ENCODE results near the gene ATG12. TPM values are rescaled to one million over a fixed set of nuclear protein-coding genes. Genes with fewer than 3 reads are reported as not detected.

Gene ATG12
- total RNA-seq, 1 experiment from 2014 or later, result 39.9 TPM

DNA sequence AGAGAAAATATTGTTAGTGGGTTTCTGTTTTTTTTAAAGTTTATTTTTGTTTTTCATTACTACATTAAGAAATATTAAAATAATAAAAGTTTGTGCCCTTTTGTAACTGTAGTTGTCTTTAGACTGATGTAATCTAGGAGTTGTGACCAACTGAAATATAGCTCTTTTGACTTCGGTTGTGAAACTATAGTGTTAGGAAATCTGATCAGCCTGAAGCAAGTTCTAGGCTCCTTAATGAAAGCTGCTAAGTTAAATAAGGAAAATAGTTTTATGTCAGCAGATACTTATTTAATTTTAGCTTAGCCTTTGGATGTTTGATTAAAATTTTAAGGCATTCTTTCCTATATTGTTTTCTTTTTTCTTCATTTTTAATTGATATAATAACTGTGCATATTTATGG is 14.6 kb upstream of the ATG12 start:
- Mint-ChIP-seq H3K27me3 (ENCODE audit: low read depth) (no peaks in the 10 kb centered on the region; the same call in 1 of the 2 replicates), H3K27ac (no peak overlapping the region), H3K4me3 (no peak overlapping the region), H3K4me1 (peaks cover 43% of the 10 kb centered on the region), H3K36me3 (peaks cover 14% of the 10 kb centered on the region), H3K9me3 (peaks cover 15% of the 10 kb centered on the region)
- ChIA-PET POLR2A (no interaction called here), CTCF (interaction anchor here (0.7 kb wide), 1 partner anchor 20 kb away, joined by 3 read pairs; no protein-coding TSS in a partner anchor)
- no peak for ATAC-seq
- no peak for TF ChIP-seq NFYB (CRISPR knock-in tag; conservative IDR thresholded peaks at IDR 0.05; ENCODE audit: low read depth)
- TF ChIP-seq MYBL2 (CRISPR knock-in tag; IDR thresholded peaks at IDR 0.05), result no peak
- TF ChIP-seq, protein P1, sequence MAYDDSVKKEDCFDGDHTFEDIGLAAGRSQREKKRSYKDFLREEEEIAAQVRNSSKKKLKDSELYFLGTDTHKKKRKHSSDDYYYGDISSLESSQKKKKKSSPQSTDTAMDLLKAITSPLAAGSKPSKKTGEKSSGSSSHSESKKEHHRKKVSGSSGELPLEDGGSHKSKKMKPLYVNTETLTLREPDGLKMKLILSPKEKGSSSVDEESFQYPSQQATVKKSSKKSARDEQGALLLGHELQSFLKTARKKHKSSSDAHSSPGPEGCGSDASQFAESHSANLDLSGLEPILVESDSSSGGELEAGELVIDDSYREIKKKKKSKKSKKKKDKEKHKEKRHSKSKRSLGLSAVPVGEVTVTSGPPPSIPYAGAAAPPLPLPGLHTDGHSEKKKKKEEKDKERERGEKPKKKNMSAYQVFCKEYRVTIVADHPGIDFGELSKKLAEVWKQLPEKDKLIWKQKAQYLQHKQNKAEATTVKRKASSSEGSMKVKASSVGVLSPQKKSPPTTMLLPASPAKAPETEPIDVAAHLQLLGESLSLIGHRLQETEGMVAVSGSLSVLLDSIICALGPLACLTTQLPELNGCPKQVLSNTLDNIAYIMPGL (CRISPR knock-in tag; IDR thresholded peaks at IDR 0.05), result no peak
- TF ChIP-seq, protein P2, sequence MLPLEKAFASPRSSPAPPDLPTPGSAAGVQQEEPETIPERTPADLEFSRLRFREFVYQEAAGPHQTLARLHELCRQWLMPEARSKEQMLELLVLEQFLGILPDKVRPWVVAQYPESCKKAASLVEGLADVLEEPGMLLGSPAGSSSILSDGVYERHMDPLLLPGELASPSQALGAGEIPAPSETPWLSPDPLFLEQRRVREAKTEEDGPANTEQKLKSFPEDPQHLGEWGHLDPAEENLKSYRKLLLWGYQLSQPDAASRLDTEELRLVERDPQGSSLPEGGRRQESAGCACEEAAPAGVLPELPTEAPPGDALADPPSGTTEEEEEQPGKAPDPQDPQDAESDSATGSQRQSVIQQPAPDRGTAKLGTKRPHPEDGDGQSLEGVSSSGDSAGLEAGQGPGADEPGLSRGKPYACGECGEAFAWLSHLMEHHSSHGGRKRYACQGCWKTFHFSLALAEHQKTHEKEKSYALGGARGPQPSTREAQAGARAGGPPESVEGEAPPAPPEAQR (CRISPR knock-in tag; IDR thresholded peaks at IDR 0.05), result no peak
- no peak for TF ChIP-seq ZBTB21 (CRISPR knock-in tag; IDR thresholded peaks at IDR 0.05; ENCODE audit: borderline replicate concordance)
- TF ChIP-seq ZNF416 (CRISPR knock-in tag; IDR thresholded peaks at IDR 0.05), result no peak
- no peak for TF ChIP-seq KAT7 (CRISPR knock-in tag; IDR thresholded peaks at IDR 0.05; ENCODE audit: borderline replicate concordance)
- TF ChIP-seq, protein P3, sequence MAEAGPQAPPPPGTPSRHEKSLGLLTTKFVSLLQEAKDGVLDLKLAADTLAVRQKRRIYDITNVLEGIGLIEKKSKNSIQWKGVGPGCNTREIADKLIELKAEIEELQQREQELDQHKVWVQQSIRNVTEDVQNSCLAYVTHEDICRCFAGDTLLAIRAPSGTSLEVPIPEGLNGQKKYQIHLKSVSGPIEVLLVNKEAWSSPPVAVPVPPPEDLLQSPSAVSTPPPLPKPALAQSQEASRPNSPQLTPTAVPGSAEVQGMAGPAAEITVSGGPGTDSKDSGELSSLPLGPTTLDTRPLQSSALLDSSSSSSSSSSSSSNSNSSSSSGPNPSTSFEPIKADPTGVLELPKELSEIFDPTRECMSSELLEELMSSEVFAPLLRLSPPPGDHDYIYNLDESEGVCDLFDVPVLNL (CRISPR knock-in tag; IDR thresholded peaks at IDR 0.05; ENCODE audit: borderline replicate concordance, low read depth), result no peak
- TF ChIP-seq, protein P4, sequence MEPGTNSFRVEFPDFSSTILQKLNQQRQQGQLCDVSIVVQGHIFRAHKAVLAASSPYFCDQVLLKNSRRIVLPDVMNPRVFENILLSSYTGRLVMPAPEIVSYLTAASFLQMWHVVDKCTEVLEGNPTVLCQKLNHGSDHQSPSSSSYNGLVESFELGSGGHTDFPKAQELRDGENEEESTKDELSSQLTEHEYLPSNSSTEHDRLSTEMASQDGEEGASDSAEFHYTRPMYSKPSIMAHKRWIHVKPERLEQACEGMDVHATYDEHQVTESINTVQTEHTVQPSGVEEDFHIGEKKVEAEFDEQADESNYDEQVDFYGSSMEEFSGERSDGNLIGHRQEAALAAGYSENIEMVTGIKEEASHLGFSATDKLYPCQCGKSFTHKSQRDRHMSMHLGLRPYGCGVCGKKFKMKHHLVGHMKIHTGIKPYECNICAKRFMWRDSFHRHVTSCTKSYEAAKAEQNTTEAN (CRISPR knock-in tag; IDR thresholded peaks at IDR 0.05), result no peak
- TF ChIP-seq, protein P5, sequence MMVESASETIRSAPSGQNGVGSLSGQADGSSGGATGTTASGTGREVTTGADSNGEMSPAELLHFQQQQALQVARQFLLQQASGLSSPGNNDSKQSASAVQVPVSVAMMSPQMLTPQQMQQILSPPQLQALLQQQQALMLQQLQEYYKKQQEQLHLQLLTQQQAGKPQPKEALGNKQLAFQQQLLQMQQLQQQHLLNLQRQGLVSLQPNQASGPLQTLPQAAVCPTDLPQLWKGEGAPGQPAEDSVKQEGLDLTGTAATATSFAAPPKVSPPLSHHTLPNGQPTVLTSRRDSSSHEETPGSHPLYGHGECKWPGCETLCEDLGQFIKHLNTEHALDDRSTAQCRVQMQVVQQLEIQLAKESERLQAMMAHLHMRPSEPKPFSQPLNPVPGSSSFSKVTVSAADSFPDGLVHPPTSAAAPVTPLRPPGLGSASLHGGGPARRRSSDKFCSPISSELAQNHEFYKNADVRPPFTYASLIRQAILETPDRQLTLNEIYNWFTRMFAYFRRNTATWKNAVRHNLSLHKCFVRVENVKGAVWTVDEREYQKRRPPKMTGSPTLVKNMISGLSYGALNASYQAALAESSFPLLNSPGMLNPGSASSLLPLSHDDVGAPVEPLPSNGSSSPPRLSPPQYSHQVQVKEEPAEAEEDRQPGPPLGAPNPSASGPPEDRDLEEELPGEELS (CRISPR knock-in tag; IDR thresholded peaks at IDR 0.05), result no peak
- TF ChIP-seq JUN (CRISPR knock-in tag; IDR thresholded peaks at IDR 0.05), result no peak
- TF ChIP-seq, protein P6, sequence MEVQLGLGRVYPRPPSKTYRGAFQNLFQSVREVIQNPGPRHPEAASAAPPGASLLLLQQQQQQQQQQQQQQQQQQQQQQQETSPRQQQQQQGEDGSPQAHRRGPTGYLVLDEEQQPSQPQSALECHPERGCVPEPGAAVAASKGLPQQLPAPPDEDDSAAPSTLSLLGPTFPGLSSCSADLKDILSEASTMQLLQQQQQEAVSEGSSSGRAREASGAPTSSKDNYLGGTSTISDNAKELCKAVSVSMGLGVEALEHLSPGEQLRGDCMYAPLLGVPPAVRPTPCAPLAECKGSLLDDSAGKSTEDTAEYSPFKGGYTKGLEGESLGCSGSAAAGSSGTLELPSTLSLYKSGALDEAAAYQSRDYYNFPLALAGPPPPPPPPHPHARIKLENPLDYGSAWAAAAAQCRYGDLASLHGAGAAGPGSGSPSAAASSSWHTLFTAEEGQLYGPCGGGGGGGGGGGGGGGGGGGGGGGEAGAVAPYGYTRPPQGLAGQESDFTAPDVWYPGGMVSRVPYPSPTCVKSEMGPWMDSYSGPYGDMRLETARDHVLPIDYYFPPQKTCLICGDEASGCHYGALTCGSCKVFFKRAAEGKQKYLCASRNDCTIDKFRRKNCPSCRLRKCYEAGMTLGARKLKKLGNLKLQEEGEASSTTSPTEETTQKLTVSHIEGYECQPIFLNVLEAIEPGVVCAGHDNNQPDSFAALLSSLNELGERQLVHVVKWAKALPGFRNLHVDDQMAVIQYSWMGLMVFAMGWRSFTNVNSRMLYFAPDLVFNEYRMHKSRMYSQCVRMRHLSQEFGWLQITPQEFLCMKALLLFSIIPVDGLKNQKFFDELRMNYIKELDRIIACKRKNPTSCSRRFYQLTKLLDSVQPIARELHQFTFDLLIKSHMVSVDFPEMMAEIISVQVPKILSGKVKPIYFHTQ (CRISPR knock-in tag; IDR thresholded peaks at IDR 0.05), result no peak
- TF ChIP-seq GTF2I (CRISPR knock-in tag; conservative IDR thresholded peaks at IDR 0.05), result no peak
- TF ChIP-seq SMAD3 (CRISPR knock-in tag; IDR thresholded peaks at IDR 0.05; ENCODE audit: borderline replicate concordance), result no peak
- TF ChIP-seq SP1 (CRISPR knock-in tag; conservative IDR thresholded peaks at IDR 0.05), result no peak
- no peak for DNase-seq (ENCODE audit: low spot score)

DNA sequence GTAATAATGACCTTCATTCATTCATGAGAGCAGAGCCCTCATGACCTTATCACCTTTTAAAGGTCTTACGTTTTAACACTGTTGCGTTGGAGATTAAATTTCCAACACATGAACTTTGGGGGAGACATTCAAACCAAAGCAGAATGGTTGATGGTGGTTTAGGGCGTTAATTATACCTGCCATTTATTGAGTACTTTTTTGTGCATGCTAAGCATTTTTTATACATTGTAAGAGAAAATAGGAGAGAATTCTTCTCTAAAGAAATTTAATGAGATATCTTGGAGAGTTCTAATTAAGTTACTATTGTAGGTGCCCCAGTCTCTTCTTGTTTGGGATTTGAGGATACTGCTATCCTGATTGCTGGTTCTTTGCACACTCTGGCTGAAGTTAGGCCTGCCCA is 12.8 kb upstream of the ATG12 start:
- no peak overlapping the region for H3K4me3 Mint-ChIP-seq
- H3K27ac Mint-ChIP-seq, result no peak overlapping the region
- CTCF ChIA-PET, result no interaction called here
- H3K36me3 Mint-ChIP-seq, result peaks cover 14% of the 10 kb centered on the region
- no peak for DNase-seq (ENCODE audit: low spot score)
- POLR2A ChIA-PET, result no interaction called here
- no peaks in the 10 kb centered on the region; the same call in 1 of the 2 replicates for H3K27me3 Mint-ChIP-seq (ENCODE audit: low read depth)
- H3K9me3 Mint-ChIP-seq, result peaks cover 15% of the 10 kb centered on the region
- no peak for ATAC-seq
- H3K4me1 Mint-ChIP-seq, result peaks cover 41% of the 10 kb centered on the region
- TF ChIP-seq, protein P7, sequence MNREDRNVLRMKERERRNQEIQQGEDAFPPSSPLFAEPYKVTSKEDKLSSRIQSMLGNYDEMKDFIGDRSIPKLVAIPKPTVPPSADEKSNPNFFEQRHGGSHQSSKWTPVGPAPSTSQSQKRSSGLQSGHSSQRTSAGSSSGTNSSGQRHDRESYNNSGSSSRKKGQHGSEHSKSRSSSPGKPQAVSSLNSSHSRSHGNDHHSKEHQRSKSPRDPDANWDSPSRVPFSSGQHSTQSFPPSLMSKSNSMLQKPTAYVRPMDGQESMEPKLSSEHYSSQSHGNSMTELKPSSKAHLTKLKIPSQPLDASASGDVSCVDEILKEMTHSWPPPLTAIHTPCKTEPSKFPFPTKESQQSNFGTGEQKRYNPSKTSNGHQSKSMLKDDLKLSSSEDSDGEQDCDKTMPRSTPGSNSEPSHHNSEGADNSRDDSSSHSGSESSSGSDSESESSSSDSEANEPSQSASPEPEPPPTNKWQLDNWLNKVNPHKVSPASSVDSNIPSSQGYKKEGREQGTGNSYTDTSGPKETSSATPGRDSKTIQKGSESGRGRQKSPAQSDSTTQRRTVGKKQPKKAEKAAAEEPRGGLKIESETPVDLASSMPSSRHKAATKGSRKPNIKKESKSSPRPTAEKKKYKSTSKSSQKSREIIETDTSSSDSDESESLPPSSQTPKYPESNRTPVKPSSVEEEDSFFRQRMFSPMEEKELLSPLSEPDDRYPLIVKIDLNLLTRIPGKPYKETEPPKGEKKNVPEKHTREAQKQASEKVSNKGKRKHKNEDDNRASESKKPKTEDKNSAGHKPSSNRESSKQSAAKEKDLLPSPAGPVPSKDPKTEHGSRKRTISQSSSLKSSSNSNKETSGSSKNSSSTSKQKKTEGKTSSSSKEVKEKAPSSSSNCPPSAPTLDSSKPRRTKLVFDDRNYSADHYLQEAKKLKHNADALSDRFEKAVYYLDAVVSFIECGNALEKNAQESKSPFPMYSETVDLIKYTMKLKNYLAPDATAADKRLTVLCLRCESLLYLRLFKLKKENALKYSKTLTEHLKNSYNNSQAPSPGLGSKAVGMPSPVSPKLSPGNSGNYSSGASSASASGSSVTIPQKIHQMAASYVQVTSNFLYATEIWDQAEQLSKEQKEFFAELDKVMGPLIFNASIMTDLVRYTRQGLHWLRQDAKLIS (CRISPR knock-in tag; IDR thresholded peaks at IDR 0.05; ENCODE audit: borderline replicate concordance), result no peak
- TF ChIP-seq CREB1 (CRISPR knock-in tag; IDR thresholded peaks at IDR 0.05), result no peak
- TF ChIP-seq, protein P8, sequence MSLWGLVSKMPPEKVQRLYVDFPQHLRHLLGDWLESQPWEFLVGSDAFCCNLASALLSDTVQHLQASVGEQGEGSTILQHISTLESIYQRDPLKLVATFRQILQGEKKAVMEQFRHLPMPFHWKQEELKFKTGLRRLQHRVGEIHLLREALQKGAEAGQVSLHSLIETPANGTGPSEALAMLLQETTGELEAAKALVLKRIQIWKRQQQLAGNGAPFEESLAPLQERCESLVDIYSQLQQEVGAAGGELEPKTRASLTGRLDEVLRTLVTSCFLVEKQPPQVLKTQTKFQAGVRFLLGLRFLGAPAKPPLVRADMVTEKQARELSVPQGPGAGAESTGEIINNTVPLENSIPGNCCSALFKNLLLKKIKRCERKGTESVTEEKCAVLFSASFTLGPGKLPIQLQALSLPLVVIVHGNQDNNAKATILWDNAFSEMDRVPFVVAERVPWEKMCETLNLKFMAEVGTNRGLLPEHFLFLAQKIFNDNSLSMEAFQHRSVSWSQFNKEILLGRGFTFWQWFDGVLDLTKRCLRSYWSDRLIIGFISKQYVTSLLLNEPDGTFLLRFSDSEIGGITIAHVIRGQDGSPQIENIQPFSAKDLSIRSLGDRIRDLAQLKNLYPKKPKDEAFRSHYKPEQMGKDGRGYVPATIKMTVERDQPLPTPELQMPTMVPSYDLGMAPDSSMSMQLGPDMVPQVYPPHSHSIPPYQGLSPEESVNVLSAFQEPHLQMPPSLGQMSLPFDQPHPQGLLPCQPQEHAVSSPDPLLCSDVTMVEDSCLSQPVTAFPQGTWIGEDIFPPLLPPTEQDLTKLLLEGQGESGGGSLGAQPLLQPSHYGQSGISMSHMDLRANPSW (CRISPR knock-in tag; conservative IDR thresholded peaks at IDR 0.05; ENCODE audit: low read depth), result no peak

All from WTC11 (cell line).